ENCODE results near the gene NLN.

GRCh38 chr5:65682148-65682547, 39.9 kb upstream of the NLN start:
- TF ChIP-seq CTCF (IDR thresholded peaks at IDR 0.05; ENCODE audit: low read depth, low read length): no peak
- no peak for TF ChIP-seq POLR2A (IDR thresholded peaks at IDR 0.05; ENCODE audit: extremely low read depth, insufficient read length)
- TF ChIP-seq, protein P1, sequence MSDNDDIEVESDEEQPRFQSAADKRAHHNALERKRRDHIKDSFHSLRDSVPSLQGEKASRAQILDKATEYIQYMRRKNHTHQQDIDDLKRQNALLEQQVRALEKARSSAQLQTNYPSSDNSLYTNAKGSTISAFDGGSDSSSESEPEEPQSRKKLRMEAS (IDR thresholded peaks at IDR 0.05; ENCODE audit: low read depth, low read length): no peak
- no peak for TF ChIP-seq MYC (IDR thresholded peaks at IDR 0.05; ENCODE audit: low read depth, low read length)
